Measurements from ENCODE around the gene RHEB.
"Not testable (repeated sequence)": the region's sequence is repeated elsewhere in the genome, so short reads cannot be mapped to it uniquely, and the experiment has no call there.

The RHEB gene, protein sequence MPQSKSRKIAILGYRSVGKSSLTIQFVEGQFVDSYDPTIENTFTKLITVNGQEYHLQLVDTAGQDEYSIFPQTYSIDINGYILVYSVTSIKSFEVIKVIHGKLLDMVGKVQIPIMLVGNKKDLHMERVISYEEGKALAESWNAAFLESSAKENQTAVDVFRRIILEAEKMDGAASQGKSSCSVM

GRCh38 chr7:151519765-151520418 is at the start of gene RHEB:
Gene RHEB, minus strand, starts transcription at chr7:151519895. Its CDS starts 384 bp downstream, at chr7:151519511.
- DNase-seq, result peak; percentile 97 to 99

GRCh38 chr7:151566897-151567320 is 47.2 kb upstream of the RHEB start:
- no peak for DNase-seq

GRCh38 chr7:151565541-151565940 is 45.8 kb upstream of the RHEB start:
- DNase-seq, result no peak

- no peak for DNase-seq
Observed at GRCh38 chr7:151560243-151560642, 40.5 kb upstream of the RHEB start.

- DNase-seq, result no peak
Observed at GRCh38 chr7:151559557-151560183, 40.0 kb upstream of the RHEB start.

DNA sequence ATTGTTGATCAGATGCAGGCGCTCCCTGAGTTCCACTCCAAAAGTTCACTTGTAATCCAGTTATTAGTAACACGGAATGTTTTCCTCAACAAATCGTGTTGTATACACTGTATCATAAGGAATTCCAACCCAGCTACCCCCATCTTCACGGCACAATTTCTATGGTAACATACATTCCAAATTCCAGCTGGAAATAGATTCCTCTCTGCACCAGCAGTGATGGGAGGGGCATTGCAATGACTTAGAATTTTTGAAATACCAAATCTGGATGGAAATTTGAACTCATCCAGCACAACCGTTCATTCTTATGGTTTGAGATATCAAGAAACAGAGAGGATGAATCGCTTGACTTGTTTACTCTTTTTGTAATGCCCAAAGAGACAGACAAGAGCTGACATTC is 38.9 kb upstream of the RHEB start:
- DNase-seq, result no peak

DNA sequence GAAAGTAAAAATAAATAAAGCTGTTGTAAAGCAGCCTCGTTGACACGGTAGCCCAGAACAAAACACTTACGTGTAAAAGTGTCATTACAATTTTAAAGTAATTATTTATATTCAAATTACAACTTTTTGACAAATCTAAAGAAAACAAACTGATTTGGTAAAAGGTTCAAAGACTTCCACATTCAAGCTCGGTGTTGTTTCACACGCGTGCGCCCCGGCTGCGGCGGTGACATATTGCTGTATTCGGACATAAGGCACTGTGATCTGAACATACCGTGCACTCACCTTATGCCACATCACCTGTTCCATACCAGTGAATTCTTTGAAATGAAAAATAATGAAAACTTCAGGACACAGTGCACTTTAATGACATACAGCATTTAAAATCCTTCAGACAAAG is 36.9 kb upstream of the RHEB start:
- no peak for DNase-seq

GRCh38 chr7:151553356-151553755 is 33.7 kb upstream of the RHEB start:
- DNase-seq, result no peak

DNA sequence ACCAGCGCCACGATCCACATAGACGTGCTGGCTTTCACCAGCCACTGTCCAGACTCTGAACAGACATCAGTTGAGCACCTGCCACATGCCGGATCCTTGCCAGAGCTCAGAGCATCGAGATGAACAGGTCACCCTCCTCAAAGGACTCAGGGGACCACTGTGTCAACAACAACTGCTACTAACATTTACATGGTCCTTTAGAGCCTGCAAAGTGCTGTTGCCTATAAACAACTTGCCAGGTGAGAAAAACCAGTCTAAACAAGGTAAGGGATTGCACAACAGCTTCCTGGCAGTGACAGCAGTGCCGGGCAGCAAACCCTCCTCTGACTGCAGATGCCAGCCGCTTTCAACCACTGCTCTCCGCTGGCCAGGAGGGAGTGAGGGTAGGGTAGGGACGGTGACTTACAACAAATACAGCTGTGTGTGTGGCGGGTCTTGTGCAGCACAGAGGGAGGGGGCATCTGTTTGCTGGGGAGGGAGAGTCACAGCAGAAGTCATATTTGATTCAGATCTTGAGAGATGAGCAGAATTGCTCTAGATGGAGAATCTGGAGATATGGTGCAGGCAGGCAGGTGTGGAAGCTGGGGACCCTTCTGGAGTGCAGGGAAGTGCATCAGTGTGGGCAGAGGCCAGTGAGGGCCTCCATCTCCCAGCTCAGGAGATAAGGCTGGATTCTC is 32.8 kb upstream of the RHEB start:
- DNase-seq, result no peak

- peak in 1 of 2 experiments; percentile 4 for DNase-seq
Observed at GRCh38 chr7:151551820-151552219, 32.1 kb upstream of the RHEB start.

- DNase-seq, result no peak
Observed at GRCh38 chr7:151550656-151551286, 31.1 kb upstream of the RHEB start.

DNA sequence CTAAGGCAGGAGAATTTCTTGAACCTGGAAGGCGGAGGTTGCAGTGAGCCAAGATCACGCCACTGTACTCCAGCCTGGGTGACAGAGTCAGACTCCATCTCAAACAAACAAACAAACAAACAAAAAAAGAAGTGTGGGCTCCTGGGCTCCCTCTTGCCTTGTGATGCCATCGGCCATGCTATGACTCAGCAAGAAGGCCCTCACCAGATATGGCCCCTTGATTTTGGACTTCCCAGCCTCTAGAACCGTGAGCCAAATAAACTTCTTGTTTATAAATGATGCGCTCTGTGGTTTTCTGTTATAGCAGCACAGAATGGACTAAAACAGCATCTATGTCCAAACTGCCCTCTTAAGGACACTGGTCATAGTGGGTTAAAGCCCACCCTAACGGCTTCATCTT is 29.9 kb upstream of the RHEB start:
- no peak for DNase-seq

- DNase-seq, result no peak
Observed at GRCh38 chr7:151549083-151549482, 29.4 kb upstream of the RHEB start.

DNA sequence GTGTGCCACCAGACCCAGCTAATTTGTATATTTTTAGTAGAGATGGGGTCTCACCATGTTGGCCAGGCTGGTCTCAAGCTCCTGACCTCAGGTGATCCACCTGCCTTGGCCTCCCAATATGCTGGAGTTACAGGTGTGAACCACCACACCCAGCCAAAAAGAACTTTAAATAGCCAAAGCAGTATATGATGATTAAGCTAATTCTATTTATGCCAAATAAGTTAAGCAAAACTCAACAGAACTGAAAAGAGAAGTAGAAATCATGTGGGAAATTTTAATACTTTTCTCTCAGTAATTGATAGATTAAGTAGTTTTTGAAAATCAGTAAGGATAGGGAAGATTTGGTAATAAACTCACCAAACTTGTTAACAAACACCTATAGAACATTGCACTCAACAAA is 24.5 kb upstream of the RHEB start:
- DNase-seq, result no peak

- no peak for DNase-seq
Observed at GRCh38 chr7:151542606-151543130, 23.0 kb upstream of the RHEB start.

GRCh38 chr7:151541709-151542499 is 22.2 kb upstream of the RHEB start:
- no peak for DNase-seq

DNA sequence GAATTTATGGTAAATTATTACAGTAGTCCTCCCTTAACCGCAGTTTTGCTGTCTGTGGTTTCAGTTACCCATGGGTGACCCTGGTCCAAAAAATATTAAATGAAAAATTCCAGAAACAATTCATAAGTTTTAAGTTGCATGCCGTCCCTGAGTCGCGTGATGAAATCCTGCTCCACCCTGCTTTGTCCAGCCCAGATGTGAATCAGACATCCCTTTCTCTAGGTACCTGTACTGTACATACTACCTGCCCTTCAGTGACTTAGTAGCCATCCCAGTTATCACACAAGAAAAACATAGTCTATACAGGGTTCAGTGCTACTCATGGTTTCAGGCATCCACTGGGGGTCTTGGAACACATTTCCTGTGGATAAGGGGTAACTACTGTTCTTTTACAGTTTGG is 20.5 kb upstream of the RHEB start:
- no peak for DNase-seq

GRCh38 chr7:151539088-151539671 is 19.5 kb upstream of the RHEB start:
- DNase-seq, result no peak

DNA sequence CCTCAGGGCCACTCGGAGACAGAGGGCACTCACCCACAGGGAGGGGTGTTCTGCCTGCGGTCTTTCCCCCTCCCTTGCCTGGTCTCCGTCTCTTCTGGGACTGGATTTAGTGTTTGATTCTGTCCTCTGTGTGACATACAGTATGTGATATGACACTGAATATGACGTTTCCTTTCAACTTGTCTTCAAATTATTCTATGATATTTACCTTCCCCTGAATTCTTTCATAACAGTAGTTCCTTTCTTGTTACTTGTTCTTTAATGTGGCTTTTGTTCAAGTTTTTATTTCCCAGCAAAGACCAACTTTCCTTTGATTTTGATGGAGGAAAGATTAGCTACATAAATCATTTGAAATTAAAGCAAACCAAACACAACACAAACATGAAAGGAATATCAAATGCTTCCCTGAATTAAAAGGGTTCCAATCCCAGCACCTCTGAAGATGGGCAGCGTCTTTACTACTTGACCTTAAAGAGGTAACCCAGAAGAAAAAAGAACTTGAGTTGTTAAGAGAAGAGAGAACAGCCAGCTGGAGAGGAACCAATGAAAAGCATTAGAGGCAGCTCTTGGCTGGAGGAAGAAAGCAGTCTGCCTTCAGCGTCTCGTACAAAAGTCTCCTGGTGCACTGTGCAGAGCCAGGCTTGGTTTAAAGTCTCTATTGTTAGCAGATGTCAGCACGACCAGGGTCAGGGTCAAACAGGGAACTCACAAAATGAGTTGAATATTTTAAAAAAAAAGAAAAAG is 18.3 kb upstream of the RHEB start:
- peak; percentile 25 to 35 for DNase-seq

DNA sequence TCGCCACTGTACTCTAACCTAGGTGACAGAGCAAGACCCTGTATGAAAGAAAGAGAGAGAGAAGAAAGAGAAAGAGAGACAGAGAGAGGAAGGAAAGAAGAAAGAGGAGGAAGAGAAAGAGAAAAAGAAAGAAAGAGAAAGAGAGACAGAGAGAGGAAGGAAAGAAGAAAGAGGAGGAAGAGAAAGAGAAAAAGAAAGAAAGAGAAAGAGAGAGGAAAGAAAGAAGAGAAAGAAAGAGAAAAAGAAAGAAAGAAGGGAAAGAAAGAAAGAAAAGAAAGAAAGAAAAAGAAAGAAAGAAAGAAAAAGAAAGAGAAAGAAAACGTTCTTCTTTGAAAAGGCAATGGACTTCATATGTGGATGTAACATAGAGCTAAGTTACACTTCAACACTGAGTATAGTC is 16.5 kb upstream of the RHEB start:
- DNase-seq, result not testable (repeated sequence)

- no peak for DNase-seq
Observed at GRCh38 chr7:151529842-151530241, 10.1 kb upstream of the RHEB start.
